ENCODE results near the gene AURKA. TPM values are rescaled to one million over a fixed set of nuclear protein-coding genes. Genes with fewer than 3 reads are reported as not detected.
A peak's percentile ranks its signal among the peaks of the same experiment; 100 is the strongest.
"Not testable (repeated sequence)": the region's sequence is repeated elsewhere in the genome, so short reads cannot be mapped to it uniquely, and the experiment has no call there.

AURKA gene
- total and polyA plus RNA-seq, 11 donors: 2.2 to 19.5 (median 6.3) TPM

- TF ChIP-seq POLR2A (IDR thresholded peaks at IDR 0.05): no peak
Measured at GRCh38 chr20:56414842-56415765, 23.1 kb upstream of the AURKA start.

GRCh38 chr20:56412949-56413348 lies 20.9 kb upstream of the AURKA start:
- ATAC-seq (no peak), DNase-seq (no peak)
- TF ChIP-seq POLR2A (IDR thresholded peaks at IDR 0.05) (no peak), CTCF (IDR thresholded peaks at IDR 0.05) (no peak)
- peaks cover 0 to 86% (median 21%) of the 10 kb centered on the region in 12 donors for H3K4me1 ChIP-seq
- H3K4me3 ChIP-seq: peak overlapping the region in 6 of 12 donors; percentile 22 to 60 (median 38)
- H3K27ac ChIP-seq: peak overlapping the region in 10 of 12 donors; percentile 32 to 89 (median 72)
- H3K27me3 ChIP-seq: no peaks in the 10 kb centered on the region
- 96 to 100% (median 97%) methylated on average over 3 of the region's 3 CpGs for WGBS, 4 donors
- intact Hi-C loops (cut with DNase I): no loop called here
- peaks cover 0 to 11% (median 3%) of the 10 kb centered on the region in 9 donors for H3K36me3 ChIP-seq
- H3K9me3 ChIP-seq: no peaks in the 10 kb centered on the region

More at GRCh38 chr20:56414842-56415765, 23.1 kb upstream of the AURKA start:
- peaks cover 0 to 92% (median 26%) of the 10 kb centered on the region in 12 donors for H3K4me1 ChIP-seq
- DNase-seq (peak in 1 of 5 donors; percentile 8), ATAC-seq (no peak)
- no peaks in the 10 kb centered on the region for H3K36me3 ChIP-seq
- peak overlapping the region in 1 of 12 donors; percentile 25 for H3K4me3 ChIP-seq
- WGBS, 4 donors: 76 to 88% (median 82%) methylated on average over 12 of the region's 12 CpGs
- H3K9me3 ChIP-seq: no peaks in the 10 kb centered on the region
- intact Hi-C loops (cut with DNase I): no loop called here
- H3K27ac ChIP-seq: peak overlapping the region in 1 of 12 donors; percentile 89
- H3K27me3 ChIP-seq: no peaks in the 10 kb centered on the region

GRCh38 chr20:56412473-56412790 lies 20.4 kb upstream of the AURKA start:
- intact Hi-C loops (cut with DNase I): no loop called here
- Histone ChIP-seq H3K4me3 (peak overlapping the region in 9 of 12 donors; percentile 6 to 60 (median 31)), H3K36me3 (peaks cover 0 to 16% (median 8%) of the 10 kb centered on the region in 9 donors), H3K27ac (peak overlapping the region in 11 of 12 donors; percentile 47 to 89 (median 68)), H3K27me3 (no peaks in the 10 kb centered on the region), H3K4me1 (peaks cover 0 to 81% (median 20%) of the 10 kb centered on the region in 12 donors), H3K9me3 (no peaks in the 10 kb centered on the region)
- 83 to 92% (median 85%) methylated on average over 7 of the region's 7 CpGs for WGBS, 4 donors
- DNase-seq (no peak), ATAC-seq (no peak)
- no peak for TF ChIP-seq POLR2A (IDR thresholded peaks at IDR 0.05)

GRCh38 chr20:56411759-56412472 lies 19.9 kb upstream of the AURKA start, which contains the start of gene CASS4:
Gene CASS4 (plus strand): TSS chr20:56412260. CDS start chr20:56412459, 199 bp downstream.
- intact Hi-C loops (cut with DNase I): no loop called here
- H3K27me3 ChIP-seq: no peaks in the 10 kb centered on the region
- DNase-seq (peak in 2 of 5 donors; percentile 30 to 47), ATAC-seq (peak; percentile 57 to 87 (median 78))
- no peaks in the 10 kb centered on the region for H3K9me3 ChIP-seq
- TF ChIP-seq CTCF (IDR thresholded peaks at IDR 0.05) (no peak), POLR2A (IDR thresholded peaks at IDR 0.05) (no peak)
- H3K4me1 ChIP-seq: peaks cover 0 to 76% (median 20%) of the 10 kb centered on the region in 12 donors
- WGBS, 4 donors: 28 to 42% (median 40%) methylated on average over 10 of the region's 10 CpGs
- peaks cover 0 to 21% (median 13%) of the 10 kb centered on the region in 9 donors for H3K36me3 ChIP-seq
- peak within 1 kb of the TSS in 11 of 12 donors; percentile 47 to 89 (median 68) for H3K27ac ChIP-seq
- H3K4me3 ChIP-seq: peak within 1 kb of the TSS in 9 of 12 donors; percentile 6 to 60 (median 31)

- H3K27me3 ChIP-seq; ATAC-seq; intact Hi-C loops (cut with DNase I); H3K9me3 ChIP-seq: not testable (repeated sequence)
- peak overlapping the region in 4 of 12 donors; percentile 22 to 60 (median 34) for H3K4me3 ChIP-seq
- H3K4me1 ChIP-seq: peaks cover 0 to 70% (median 22%) of the 10 kb centered on the region in 12 donors
- 88 to 91% (median 90%) methylated on average over 7 of the region's 7 CpGs for WGBS, 4 donors
- H3K27ac ChIP-seq: peak overlapping the region in 11 of 12 donors; percentile 47 to 89 (median 68)
- DNase-seq: peak in 1 of 5 donors; percentile 9
- peaks cover 0 to 28% (median 19%) of the 10 kb centered on the region in 9 donors for H3K36me3 ChIP-seq
Measured at GRCh38 chr20:56411287-56411686, 19.3 kb upstream of the AURKA start.
